HepG2 (cell line): Measurements from ENCODE around the gene CDK11A. TPM values are rescaled to one million over a fixed set of nuclear protein-coding genes. Genes with fewer than 3 reads are reported as not detected.
A peak's percentile ranks its signal among the peaks of the same experiment; 100 is the strongest.

Source experiments
- CBFB ChIP-seq: sonication (generic); formaldehyde crosslinking; IDR thresholded peaks from 2 replicates; pipeline ENCODE4 v1.4.0; 2020; ENCODE audit warnings: missing genetic modification reagents
- GMEB1 ChIP-seq: sonication (generic); formaldehyde crosslinking; IDR thresholded peaks from 2 replicates; pipeline ENCODE4 v1.5.1; 2020; ENCODE audit warnings: missing genetic modification reagents, mild to moderate bottlenecking, borderline replicate concordance
- HIVEP1 ChIP-seq: sonication (generic); formaldehyde crosslinking; IDR thresholded peaks from 2 replicates; pipeline ENCODE4 v1.4.0; 2020; ENCODE audit warnings: mild to moderate bottlenecking, missing genetic modification reagents
- HNF4G ChIP-seq, 2 experiments: sonication (generic) in 1 of 2; formaldehyde crosslinking in 1 of 2; IDR thresholded peaks; 2 replicates each; pipeline versions ENCODE4 v1.4.0 to v1.6.1; 2011 to 2020; ENCODE audit warnings: borderline replicate concordance in 2 of 2, low read depth in 2 of 2, mild to moderate bottlenecking in 2 of 2, low read length in 1 of 2, missing genetic modification reagents in 1 of 2, moderate library complexity in 1 of 2
- KAT8 ChIP-seq: IDR thresholded peaks from 2 replicates; pipeline ENCODE4 v1.6.1; 2016; ENCODE audit warnings: missing genetic modification reagents, missing compliant biosample characterization
- NFYC ChIP-seq: IDR thresholded peaks from 2 replicates; pipeline ENCODE4 v1.6.1; 2016; ENCODE audit warnings: missing genetic modification reagents, missing compliant biosample characterization
- PCBP2 ChIP-seq: fragments of 200-400 bp; formaldehyde crosslinking; optimal IDR thresholded peaks from 2 replicates; pipeline ENCODE3; 2018; ENCODE audit warnings: low read length, low read depth; ENCODE audit not compliant: poor library complexity, severe bottlenecking
- PITX1 ChIP-seq: sonication (generic); formaldehyde crosslinking; IDR thresholded peaks from 2 replicates; pipeline ENCODE4 v1.5.1; 2020; ENCODE audit warnings: mild to moderate bottlenecking, missing genetic modification reagents
- SIX1 ChIP-seq: sonication (generic); formaldehyde crosslinking; IDR thresholded peaks from 2 replicates; pipeline ENCODE4 v1.4.0; 2020; ENCODE audit warnings: missing genetic modification reagents, borderline replicate concordance
- SKI ChIP-seq: fragments of 450-650 bp; IDR thresholded peaks from one replicate; pipeline ENCODE4 v1.6.1; 2018; ENCODE audit warnings: mild to moderate bottlenecking; ENCODE audit not compliant: partially characterized antibody
- SNAPC5 ChIP-seq: sonication (generic); formaldehyde crosslinking; IDR thresholded peaks from 2 replicates; pipeline ENCODE4 v1.8.1; 2023; ENCODE audit warnings: mild to moderate bottlenecking, missing genetic modification reagents, borderline replicate concordance
- SYNCRIP ChIP-seq: fragments of 200-400 bp; formaldehyde crosslinking; IDR thresholded peaks from 2 replicates; pipeline ENCODE4 v1.6.1; 2018; ENCODE audit warnings: mild to moderate bottlenecking, low read depth, low read length; ENCODE audit not compliant: insufficient read depth
- ZBTB3 ChIP-seq: sonication (generic); formaldehyde crosslinking; IDR thresholded peaks from 2 replicates; pipeline ENCODE4 v1.4.0; 2020; ENCODE audit warnings: low read depth, mild to moderate bottlenecking, moderate library complexity, missing genetic modification reagents, borderline replicate concordance
- ZFP37 ChIP-seq: sonication (generic); formaldehyde crosslinking; IDR thresholded peaks from 2 replicates; pipeline ENCODE4 v1.4.0; 2020; ENCODE audit warnings: missing genetic modification reagents, borderline replicate concordance
- ZFY ChIP-seq: sonication (generic); formaldehyde crosslinking; IDR thresholded peaks from 2 replicates; pipeline ENCODE4 v1.4.0; 2020; ENCODE audit warnings: missing genetic modification reagents
- ZMYM3 ChIP-seq: sonication (generic); formaldehyde crosslinking; IDR thresholded peaks from 2 replicates; pipeline ENCODE4 v1.5.1; 2020; ENCODE audit warnings: mild to moderate bottlenecking, missing genetic modification reagents
- ZMYM4 ChIP-seq: sonication (generic); formaldehyde crosslinking; IDR thresholded peaks from 2 replicates; pipeline ENCODE4 v1.8.1; 2023; ENCODE audit warnings: mild to moderate bottlenecking, missing genetic modification reagents
- ZNF143 ChIP-seq: sonication (generic); formaldehyde crosslinking; IDR thresholded peaks from 2 replicates; pipeline ENCODE4 v1.4.0; 2020; ENCODE audit warnings: missing genetic modification reagents
- ZNF614 ChIP-seq: IDR thresholded peaks from 2 replicates; pipeline ENCODE4 v1.6.1; 2018; ENCODE audit warnings: missing biosample characterization, missing genetic modification reagents, inconsistent platforms, borderline replicate concordance
- ZNF615 ChIP-seq: sonication (generic); formaldehyde crosslinking; IDR thresholded peaks from 2 replicates; pipeline ENCODE4 v1.5.0; 2020; ENCODE audit warnings: mild to moderate bottlenecking, missing genetic modification reagents, borderline replicate concordance
- ZNF616 ChIP-seq: sonication (generic); formaldehyde crosslinking; IDR thresholded peaks from 2 replicates; pipeline ENCODE4 v1.5.0; 2020; ENCODE audit warnings: low read depth, mild to moderate bottlenecking, missing genetic modification reagents
- ZNF720 ChIP-seq: sonication (generic); formaldehyde crosslinking; IDR thresholded peaks from 2 replicates; pipeline ENCODE4 v1.4.0; 2020; ENCODE audit warnings: missing genetic modification reagents
- ZNF775 ChIP-seq: sonication (generic); formaldehyde crosslinking; IDR thresholded peaks from 2 replicates; pipeline ENCODE4 v1.4.0; 2020; ENCODE audit warnings: missing genetic modification reagents, mild to moderate bottlenecking, moderate library complexity, borderline replicate concordance
- polyA plus RNA-seq, 8 experiments: library from polyadenylated mRNA; depleted of rRNA in 3 of 8; stranded (reverse) in 7 of 8; unstranded in 1 of 8; fragments of >200 nt; fragmentation: Illumina TruSeq in 4 of 8; extraction: Trizol in 4 of 8; gene quantifications; 2 replicates each; pipeline versions ENCODE4 v1.2.1 to v1.2.3, GENCODE V29; 2011 to 2016; ENCODE audit warnings: low read depth in 4 of 8, missing spikeins in 1 of 8, mixed read lengths in 1 of 8; ENCODE audit not compliant: insufficient read depth in 1 of 8
- total RNA-seq, 5 experiments: library from RNA; depleted of rRNA; stranded (reverse); fragments of >200 nt; fragmentation: Illumina TruSeq; extraction: Trizol; gene quantifications; 2 replicates each; pipeline ENCODE4 v1.2.3, GENCODE V29; 2016; ENCODE audit warnings: low read depth in 1 of 5
- TF ChIP-seq, protein P1 (sequence below): sonication (generic); formaldehyde crosslinking; IDR thresholded peaks from 2 replicates; pipeline ENCODE4 v1.4.0; 2020; ENCODE audit warnings: missing genetic modification reagents; ENCODE audit errors: not compliant biosample characterization
- TF ChIP-seq, protein P2 (sequence below): sonication (generic); formaldehyde crosslinking; IDR thresholded peaks from 2 replicates; pipeline ENCODE4 v1.8.1; 2023; ENCODE audit warnings: mild to moderate bottlenecking, missing genetic modification reagents

The CDK11A gene
- total and polyA plus RNA-seq, 2 of the 13 experiments (the other 11 are each of a cell fraction or from before 2014, with no cell fraction given): 11.2 to 17.9 TPM

DNA sequence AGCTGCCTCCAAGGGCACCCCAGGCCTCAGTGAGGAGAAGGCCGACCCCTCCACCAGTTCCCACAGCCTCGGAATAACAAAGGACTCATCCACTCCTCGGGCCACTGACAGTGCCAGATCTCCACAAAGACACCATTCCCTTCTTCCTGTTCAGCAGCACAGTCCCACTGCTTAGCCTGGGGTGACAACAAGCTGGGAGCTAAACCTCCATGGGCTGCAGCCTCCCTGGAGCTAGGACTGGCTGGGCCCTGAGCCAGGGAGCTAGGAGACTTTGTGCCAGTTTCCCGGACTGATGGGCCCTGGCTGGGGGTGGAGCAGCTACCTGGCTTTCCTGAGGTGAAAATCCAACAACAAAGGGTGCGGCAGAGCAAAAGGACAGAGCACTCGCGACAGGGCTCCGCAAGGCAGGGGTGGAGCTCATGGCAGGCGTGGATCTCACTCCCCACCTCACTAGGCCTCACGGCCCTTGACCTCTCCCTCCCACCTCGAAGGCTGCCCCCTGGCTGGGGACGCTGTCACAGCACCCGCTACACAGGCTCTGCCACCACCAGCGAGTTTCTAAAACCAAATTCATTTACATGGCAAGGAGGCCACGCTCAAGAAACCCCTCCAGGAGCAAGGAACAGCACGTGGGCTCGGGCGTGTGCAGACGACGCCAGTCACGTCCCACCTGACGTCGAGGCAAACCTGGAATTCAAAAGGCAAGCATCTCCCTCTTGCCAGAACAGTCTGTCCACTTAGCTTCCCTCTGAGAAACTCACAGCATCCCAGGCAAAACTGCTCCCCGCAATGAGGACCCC, 45.4 kb downstream of the CDK11A start (continued):
- TF ChIP-seq PCBP2 (no peak), SKI (peak; percentile 83), SYNCRIP (no peak), HNF4G (IDR thresholded peaks at IDR 0.05; ENCODE audit: borderline replicate concordance, low read depth, low read length) (peak; percentile 76; the same call in 1 of the 2 replicates), HNF4G (CRISPR knock-in tag; IDR thresholded peaks at IDR 0.05; ENCODE audit: borderline replicate concordance, low read depth) (no peak; the same call in 1 of the 2 replicates), ZMYM4 (CRISPR knock-in tag) (peak; percentile 35; the same call in 1 of the 2 replicates), ZMYM3 (CRISPR knock-in tag) (peak; percentile 71; the same call in 1 of the 2 replicates), GMEB1 (CRISPR knock-in tag) (peak; percentile 63; the same call in 1 of the 2 replicates), NFYC (CRISPR knock-in tag) (peak; percentile 5; the same call in 1 of the 2 replicates), SIX1 (CRISPR knock-in tag) (no peak), HIVEP1 (CRISPR knock-in tag) (peak; percentile 70; the same call in 1 of the 2 replicates), KAT8 (CRISPR knock-in tag) (peak; percentile 86), ZNF720 (CRISPR knock-in tag) (no peak), ZBTB3 (CRISPR knock-in tag) (0 out of 2 replicates have a peak, but pooled peaks have one; percentile 48), ZFP37 (no peak), PITX1 (CRISPR knock-in tag) (peak; percentile 90), CBFB (peak; percentile 35; the same call in 1 of the 2 replicates), ZNF143 (CRISPR knock-in tag) (no peak; the same call in 1 of the 2 replicates), ZNF615 (CRISPR knock-in tag) (no peak), ZNF614 (CRISPR knock-in tag) (peak; percentile 100), SNAPC5 (CRISPR knock-in tag) (no peak), ZNF775 (CRISPR knock-in tag) (0 out of 2 replicates have a peak, but pooled peaks have one; percentile 29), ZFY (CRISPR knock-in tag) (peak; percentile 94), ZNF616 (no peak)
- TF ChIP-seq, protein P1, sequence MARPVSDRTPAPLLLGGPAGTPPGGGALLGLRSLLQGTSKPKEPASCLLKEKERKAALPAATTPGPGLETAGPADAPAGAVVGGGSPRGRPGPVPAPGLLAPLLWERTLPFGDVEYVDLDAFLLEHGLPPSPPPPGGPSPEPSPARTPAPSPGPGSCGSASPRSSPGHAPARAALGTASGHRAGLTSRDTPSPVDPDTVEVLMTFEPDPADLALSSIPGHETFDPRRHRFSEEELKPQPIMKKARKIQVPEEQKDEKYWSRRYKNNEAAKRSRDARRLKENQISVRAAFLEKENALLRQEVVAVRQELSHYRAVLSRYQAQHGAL (CRISPR knock-in tag): no peak
- TF ChIP-seq, protein P2, sequence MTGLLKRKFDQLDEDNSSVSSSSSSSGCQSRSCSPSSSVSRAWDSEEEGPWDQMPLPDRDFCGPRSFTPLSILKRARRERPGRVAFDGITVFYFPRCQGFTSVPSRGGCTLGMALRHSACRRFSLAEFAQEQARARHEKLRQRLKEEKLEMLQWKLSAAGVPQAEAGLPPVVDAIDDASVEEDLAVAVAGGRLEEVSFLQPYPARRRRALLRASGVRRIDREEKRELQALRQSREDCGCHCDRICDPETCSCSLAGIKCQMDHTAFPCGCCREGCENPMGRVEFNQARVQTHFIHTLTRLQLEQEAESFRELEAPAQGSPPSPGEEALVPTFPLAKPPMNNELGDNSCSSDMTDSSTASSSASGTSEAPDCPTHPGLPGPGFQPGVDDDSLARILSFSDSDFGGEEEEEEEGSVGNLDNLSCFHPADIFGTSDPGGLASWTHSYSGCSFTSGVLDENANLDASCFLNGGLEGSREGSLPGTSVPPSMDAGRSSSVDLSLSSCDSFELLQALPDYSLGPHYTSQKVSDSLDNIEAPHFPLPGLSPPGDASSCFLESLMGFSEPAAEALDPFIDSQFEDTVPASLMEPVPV (CRISPR knock-in tag): 0 out of 2 replicates have a peak, but pooled peaks have one; percentile 41
